Body of pancreas (tissue), 4 donors: ENCODE results near the gene GRB10. TPM values are rescaled to one million over a fixed set of nuclear protein-coding genes. Genes with fewer than 3 reads are reported as not detected.

Source experiments
- ATAC-seq: fragments of 150-250 bp; one replicate; pipeline ENCODE4 v1.9.1; 2016
- DNase-seq, 4 donors: peaks; one replicate each; pipeline ENCODE4 v3.0.0-alpha.2; 2019
- H3K27ac ChIP-seq, 4 donors: fragments of 200-600 bp; sonication (generic); 1 replicate in 3 of 4; 2 replicates in 1 of 4; pipeline versions ENCODE4 v1.5.1 to v1.6.1; 2016 to 2019; ENCODE audit warnings: mild to moderate bottlenecking in 1 of 4, mixed read lengths in 1 of 4, moderate library complexity in 1 of 4
- H3K27me3 ChIP-seq, 2 donors: fragments of 200-600 bp; sonication (generic); one replicate each; pipeline ENCODE4 v1.6.0; 2016; ENCODE audit warnings: mild to moderate bottlenecking in 1 of 2
- H3K36me3 ChIP-seq, 2 donors: fragments of 200-600 bp; sonication (generic); replicated peaks in 1 of 2; 2 replicates each; pipeline ENCODE4 v1.5.1; 2016; ENCODE audit warnings: low read depth in 2 of 2; ENCODE audit not compliant: insufficient read depth in 1 of 2
- H3K4me1 ChIP-seq: fragments of 200-600 bp; sonication (generic); one replicate; pipeline ENCODE4 v1.6.0; 2016
- H3K4me3 ChIP-seq, 2 donors: fragments of 200-600 bp; sonication (generic); 1 replicate in 1 of 2; 2 replicates in 1 of 2; pipeline ENCODE4 v1.5.1; 2016 to 2019
- H3K9me3 ChIP-seq, 3 donors: fragments of 200-600 bp; sonication (generic); 1 replicate in 2 of 3; 2 replicates in 1 of 3; pipeline ENCODE4 v1.5.1; 2016
- POLR2A ChIP-seq, 3 donors: fragments of 450-650 bp; IDR thresholded peaks; one replicate each; pipeline ENCODE4 v1.6.1; 2016; ENCODE audit warnings: antibody characterized with exemption in 3 of 3, mild to moderate bottlenecking in 2 of 3
- WGBS, 2 donors: methylation state at CpG; one replicate each; pipeline ENCODE4 v1.1.5; 2017; 5-methylcytosine and 5-hydroxymethylcytosine counted together
- intact Hi-C: fragments of 100-400 bp; cut with DNase I; formaldehyde crosslinking; loops from one replicate; pipeline ENCODE4 v1.15.1; 2023
- total RNA-seq, 2 donors: library from RNA; depleted of rRNA; stranded (reverse); fragments of >200 nt; gene quantifications; one replicate each; pipeline ENCODE4 v1.1.0, GENCODE V29; 2016
- TF ChIP-seq, protein P1 (sequence below), 7 experiments: fragments of 450-650 bp in 4 of 7; fragments of 200-600 bp in 3 of 7; sonication (generic) in 3 of 7; IDR thresholded peaks; one replicate each; pipeline ENCODE4 v1.5.1; 2016 to 2019; ENCODE audit warnings: antibody characterized with exemption in 7 of 7

Gene GRB10
- total RNA-seq, 2 donors from 2014 or later = 130 to 229 TPM

DNA sequence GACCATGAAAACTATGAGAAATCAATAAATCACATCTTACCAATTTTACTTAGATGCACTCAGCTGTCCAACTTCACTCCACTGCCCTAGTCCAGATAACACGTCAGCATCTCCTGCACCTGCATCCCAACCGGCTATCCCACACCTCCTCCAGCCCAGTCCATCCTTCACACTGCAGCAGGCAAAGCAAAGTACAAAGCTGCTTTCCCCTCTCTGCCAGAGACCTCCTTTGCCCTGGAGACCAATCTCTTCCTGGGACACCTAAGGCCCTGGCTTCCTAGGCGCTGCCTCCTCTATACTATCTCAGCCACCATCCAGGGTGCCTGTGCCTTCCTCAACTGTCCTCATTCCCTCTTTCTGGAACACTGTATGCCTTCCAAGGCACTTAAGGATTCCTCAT, 127.2 kb downstream of the GRB10 start:
- DNase-seq = no peak
- Histone ChIP-seq H3K36me3 (peaks cover 0 to 3% of the 10 kb centered on the region in 2 donors), H3K4me1 (peaks cover 12% of the 10 kb centered on the region), H3K4me3 (no peak overlapping the region), H3K27me3 (no peaks in the 10 kb centered on the region), H3K27ac (peak overlapping the region in 1 of 4 donors; percentile 46), H3K9me3 (no peaks in the 10 kb centered on the region)
- TF ChIP-seq POLR2A (IDR thresholded peaks at IDR 0.05) = no peak
- TF ChIP-seq, protein P1, sequence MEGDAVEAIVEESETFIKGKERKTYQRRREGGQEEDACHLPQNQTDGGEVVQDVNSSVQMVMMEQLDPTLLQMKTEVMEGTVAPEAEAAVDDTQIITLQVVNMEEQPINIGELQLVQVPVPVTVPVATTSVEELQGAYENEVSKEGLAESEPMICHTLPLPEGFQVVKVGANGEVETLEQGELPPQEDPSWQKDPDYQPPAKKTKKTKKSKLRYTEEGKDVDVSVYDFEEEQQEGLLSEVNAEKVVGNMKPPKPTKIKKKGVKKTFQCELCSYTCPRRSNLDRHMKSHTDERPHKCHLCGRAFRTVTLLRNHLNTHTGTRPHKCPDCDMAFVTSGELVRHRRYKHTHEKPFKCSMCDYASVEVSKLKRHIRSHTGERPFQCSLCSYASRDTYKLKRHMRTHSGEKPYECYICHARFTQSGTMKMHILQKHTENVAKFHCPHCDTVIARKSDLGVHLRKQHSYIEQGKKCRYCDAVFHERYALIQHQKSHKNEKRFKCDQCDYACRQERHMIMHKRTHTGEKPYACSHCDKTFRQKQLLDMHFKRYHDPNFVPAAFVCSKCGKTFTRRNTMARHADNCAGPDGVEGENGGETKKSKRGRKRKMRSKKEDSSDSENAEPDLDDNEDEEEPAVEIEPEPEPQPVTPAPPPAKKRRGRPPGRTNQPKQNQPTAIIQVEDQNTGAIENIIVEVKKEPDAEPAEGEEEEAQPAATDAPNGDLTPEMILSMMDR (IDR thresholded peaks at IDR 0.05) = no peak
- intact Hi-C loops = no loop called here
- ATAC-seq = no peak
- WGBS, 2 donors = 88 to 91% methylated on average over 3 of the region's 3 CpGs

DNA sequence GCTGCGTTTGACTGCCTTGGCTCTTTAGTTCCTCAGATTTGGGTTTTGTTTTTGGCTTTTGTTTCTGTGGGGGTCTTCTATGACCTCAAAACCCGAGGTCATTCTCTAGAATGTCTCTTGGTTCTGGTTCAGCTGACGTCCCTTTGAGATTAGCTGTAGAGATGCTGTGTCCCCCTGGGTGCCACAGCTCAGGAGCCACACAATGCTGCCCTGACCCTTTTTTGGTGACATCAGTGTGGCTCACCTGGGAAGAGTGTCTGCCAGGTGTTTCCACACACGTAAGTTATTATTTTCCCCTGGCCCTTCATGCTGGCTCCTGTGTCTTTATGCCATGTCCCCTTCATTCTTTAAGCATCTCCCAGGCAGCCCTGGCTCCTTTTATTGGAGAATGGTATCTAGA, 127.7 kb downstream of the GRB10 start:
- TF ChIP-seq, protein P1 (IDR thresholded peaks at IDR 0.05) = no peak
- no peak for TF ChIP-seq POLR2A (IDR thresholded peaks at IDR 0.05)
- Histone ChIP-seq H3K4me1 (peaks cover 12% of the 10 kb centered on the region), H3K27me3 (no peaks in the 10 kb centered on the region), H3K27ac (peak overlapping the region in 1 of 4 donors; percentile 7), H3K36me3 (peaks cover 0 to 3% of the 10 kb centered on the region in 2 donors), H3K9me3 (no peaks in the 10 kb centered on the region), H3K4me3 (no peak overlapping the region)
- no peak for ATAC-seq
- 78% methylated on average over 4 of the region's 4 CpGs for WGBS, 2 donors
- intact Hi-C loops = no loop called here
- DNase-seq = no peak

DNA sequence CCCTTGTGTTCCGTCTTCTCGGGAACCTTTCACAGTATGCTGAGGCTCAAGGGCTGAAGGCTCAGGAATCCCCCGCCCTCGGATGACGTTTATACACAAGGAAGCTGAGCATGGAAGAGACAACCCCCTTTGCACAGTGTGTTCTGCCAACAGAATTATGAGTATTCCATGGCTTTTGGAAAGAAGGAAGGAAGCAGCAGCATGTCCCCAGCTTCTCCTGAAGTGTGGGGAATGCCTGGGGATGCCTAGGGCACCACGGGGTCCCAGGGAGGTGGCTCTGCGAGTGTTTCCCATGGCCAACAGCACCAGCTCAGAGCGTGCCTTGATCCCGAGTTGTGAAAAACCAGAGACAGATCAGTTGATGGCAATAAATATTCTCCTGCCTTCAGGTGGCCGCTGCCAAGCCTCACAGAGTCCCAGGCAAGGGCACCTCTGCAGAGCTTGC, 128.7 kb downstream of the GRB10 start:
- peak in 3 of 4 donors; percentile 9 to 69 (median 36) for DNase-seq
- intact Hi-C loops = no loop called here
- H3K4me3 ChIP-seq = no peak overlapping the region
- H3K4me1 ChIP-seq = peaks cover 17% of the 10 kb centered on the region
- 80 to 87% methylated on average over 10 of the region's 10 CpGs for WGBS, 2 donors
- peak overlapping the region; percentile 26 to 51 (median 40) for H3K27ac ChIP-seq
- TF ChIP-seq, protein P1 (IDR thresholded peaks at IDR 0.05) = no peak
- TF ChIP-seq POLR2A (IDR thresholded peaks at IDR 0.05) = peak in 1 of 3 donors; percentile 17
- H3K27me3 ChIP-seq = no peaks in the 10 kb centered on the region
- peaks cover 0 to 1% of the 10 kb centered on the region in 2 donors for H3K36me3 ChIP-seq
- peak; percentile 46 for ATAC-seq
- H3K9me3 ChIP-seq = no peaks in the 10 kb centered on the region

DNA sequence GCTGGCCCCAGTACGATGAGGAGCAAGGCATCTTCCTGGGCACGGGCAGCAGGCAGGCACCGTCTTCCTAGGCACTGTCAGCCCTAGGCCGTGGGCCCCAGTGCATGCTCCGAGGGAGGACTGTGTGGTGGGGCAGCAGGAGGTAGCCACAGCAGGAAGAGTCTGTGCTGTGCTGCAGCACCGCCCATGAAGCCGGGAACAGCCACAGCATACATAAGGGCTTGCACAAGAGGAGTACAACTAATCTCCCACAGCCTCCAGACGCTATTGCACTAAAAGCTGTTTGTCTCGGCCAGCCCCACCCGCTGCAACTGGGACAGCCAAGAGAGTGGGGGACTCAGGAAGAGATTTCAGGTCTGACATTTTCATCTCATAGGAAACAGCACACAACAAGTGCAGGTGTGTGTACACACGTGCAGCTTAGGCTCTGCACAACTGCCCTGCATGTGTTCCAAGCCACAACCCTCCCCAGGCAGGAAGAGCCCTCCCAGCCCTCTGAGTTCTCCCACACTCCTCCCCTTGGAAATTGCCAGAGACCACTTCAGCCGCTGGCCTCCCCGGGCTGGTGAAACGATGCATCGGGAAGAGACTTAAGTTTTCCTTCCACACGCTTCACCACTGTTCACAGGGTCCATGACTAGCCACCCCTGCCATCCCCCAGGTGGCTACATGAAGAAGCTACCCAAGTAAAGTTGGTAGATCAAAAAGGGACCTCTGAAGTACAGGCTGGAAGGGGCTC, 129.4 kb downstream of the GRB10 start:
- H3K27me3 ChIP-seq = no peaks in the 10 kb centered on the region
- H3K9me3 ChIP-seq = no peaks in the 10 kb centered on the region
- TF ChIP-seq POLR2A (IDR thresholded peaks at IDR 0.05) = no peak
- TF ChIP-seq, protein P1 (IDR thresholded peaks at IDR 0.05) = no peak
- intact Hi-C loops = no loop called here
- ATAC-seq (peak; percentile 28), DNase-seq (peak in 3 of 4 donors; percentile 33 to 47 (median 47))
- peak overlapping the region in 3 of 4 donors; percentile 26 to 51 (median 47) for H3K27ac ChIP-seq
- no peak overlapping the region for H3K4me3 ChIP-seq
- no peaks in the 10 kb centered on the region for H3K36me3 ChIP-seq
- 75 to 77% methylated on average over 15 to 16 of the region's 16 CpGs for WGBS, 2 donors
- peaks cover 22% of the 10 kb centered on the region for H3K4me1 ChIP-seq
